ENCODE measurements around the gene LRMDA. TPM values are rescaled to one million over a fixed set of nuclear protein-coding genes. Genes with fewer than 3 reads are reported as not detected.

Gene LRMDA
- total RNA-seq, 1 experiment from 2014 or later, result 4.8 TPM

- Histone ChIP-seq H3K79me2 (ENCODE audit: insufficient read depth, low read length) (no peaks in the 10 kb centered on the region), H3K9ac (ENCODE audit: low read length) (no peak overlapping the region), H3K27me3 (ENCODE audit: insufficient read depth, low read length) (no peaks in the 10 kb centered on the region; the same call in 1 of the 2 replicates), H3K36me3 (ENCODE audit: control insufficient read depth in 1 of 2, insufficient read depth in 2 of 2, low read length in 2 of 2) (no peaks in the 10 kb centered on the region), H2AFZ (ENCODE audit: low read depth, low read length, poor library complexity, severe bottlenecking) (no peak overlapping the region), H3K9me2 (ENCODE audit: insufficient read depth) (no peaks in the 10 kb centered on the region), H4K20me1 (ENCODE audit: insufficient read depth) (no peaks in the 10 kb centered on the region), H3K27ac (ENCODE audit: low read depth, low read length) (no peak overlapping the region), H3K4me1 (ENCODE audit: control insufficient read depth in 1 of 2, insufficient read depth in 2 of 2, low read length in 2 of 2) (no peaks in the 10 kb centered on the region), H3K4me2 (ENCODE audit: low read length) (no peak overlapping the region), H3K4me3 (replicated peaks in 1 of 2; ENCODE audit: low read depth in 1 of 2, low read length in 2 of 2) (no peak overlapping the region), H3K9me3 (ENCODE audit: control insufficient read depth in 1 of 2, insufficient read depth in 1 of 2, low read depth in 1 of 2, low read length in 2 of 2) (no peaks in the 10 kb centered on the region)
- intact Hi-C loops (cut with micrococcal nuclease), result no loop called here
- POLR2A ChIA-PET, result no interaction called here
- TF ChIP-seq SP1 (IDR thresholded peaks at IDR 0.05; ENCODE audit: low read depth) (no peak), EGR1 (IDR thresholded peaks at IDR 0.05; ENCODE audit: low read depth) (no peak), ZBTB33 (IDR thresholded peaks at IDR 0.05; ENCODE audit: extremely low read depth, insufficient replicate concordance, low read length) (no peak), POLR2AphosphoS5 (IDR thresholded peaks at IDR 0.05; ENCODE audit: low read depth, low read length) (no peak), POLR2A (IDR thresholded peaks at IDR 0.05; ENCODE audit: borderline replicate concordance, extremely low read depth, insufficient read depth, insufficient read length) (no peak), EZH2phosphoT487 (IDR thresholded peaks at IDR 0.05; ENCODE audit: borderline replicate concordance) (no peak), CBX3 (IDR thresholded peaks at IDR 0.05; ENCODE audit: low read depth) (no peak), MAX (IDR thresholded peaks at IDR 0.05) (no peak), CEBPB (IDR thresholded peaks at IDR 0.05; ENCODE audit: low read depth) (no peak), TCF7L2 (IDR thresholded peaks at IDR 0.05; ENCODE audit: borderline replicate concordance, extremely low read depth, insufficient read depth, insufficient read length) (no peak), SRF (IDR thresholded peaks at IDR 0.05; ENCODE audit: low read depth) (no peak), ELF1 (IDR thresholded peaks at IDR 0.05; ENCODE audit: borderline replicate concordance, low read depth) (no peak), JUND (IDR thresholded peaks at IDR 0.05) (no peak), ZFX (IDR thresholded peaks at IDR 0.05) (no peak), FOSL1 (IDR thresholded peaks at IDR 0.05; ENCODE audit: low read depth) (no peak), RAD21 (IDR thresholded peaks at IDR 0.05; ENCODE audit: low read depth) (no peak)
- CTCF ChIA-PET, result no interaction called here
- BruUV-seq (replicated peaks), result no TSS peak
- DNase-seq (ENCODE audit: low read depth, low spot score) (no peak), ATAC-seq (no peak)
- RAD21 ChIA-PET (ENCODE audit: low non-redundant PET in 1 of 2, low total read pairs in 2 of 2, uncharacterized antibody in 2 of 2, unreplicated experiment in 2 of 2), result no interaction called here
These were observed 817.3 kb downstream of the LRMDA start for GRCh38 chr10:76248649-76249200.

Data from HCT116 (cell line).